22Rv1 (cell line): ENCODE measurements around the gene GANAB.

Experiments used
- ZFX ChIP-seq: fragments of 450-650 bp; IDR thresholded peaks from 2 replicates; pipeline ENCODE4 v1.6.1; 2017; ENCODE audit warnings: antibody characterized with exemption, borderline replicate concordance
- TF ChIP-seq, protein P1 (sequence below): fragments of 450-650 bp; IDR thresholded peaks from 2 replicates; pipeline ENCODE4 v1.5.1; 2017; ENCODE audit warnings: mild to moderate bottlenecking

DNA sequence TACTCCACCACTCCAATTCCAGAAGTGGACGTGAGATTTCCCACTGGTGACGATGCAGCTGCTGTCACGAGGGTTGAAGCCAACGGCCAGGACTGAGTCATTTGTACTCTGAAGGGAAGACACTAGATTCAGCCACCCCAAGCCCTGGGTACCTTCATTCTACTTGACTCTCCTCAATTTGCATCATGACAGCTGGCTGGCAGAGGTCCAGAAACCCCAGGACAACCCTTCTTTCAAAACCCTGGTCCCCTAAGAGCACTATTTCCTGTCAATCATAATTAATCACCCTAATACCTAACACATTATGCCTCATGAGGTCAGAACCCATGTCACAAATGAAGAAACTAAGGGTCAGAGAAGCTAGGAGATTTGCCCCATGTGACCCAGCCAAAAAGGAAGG is 38.7 kb downstream of the GANAB start:
- TF ChIP-seq, protein P1, sequence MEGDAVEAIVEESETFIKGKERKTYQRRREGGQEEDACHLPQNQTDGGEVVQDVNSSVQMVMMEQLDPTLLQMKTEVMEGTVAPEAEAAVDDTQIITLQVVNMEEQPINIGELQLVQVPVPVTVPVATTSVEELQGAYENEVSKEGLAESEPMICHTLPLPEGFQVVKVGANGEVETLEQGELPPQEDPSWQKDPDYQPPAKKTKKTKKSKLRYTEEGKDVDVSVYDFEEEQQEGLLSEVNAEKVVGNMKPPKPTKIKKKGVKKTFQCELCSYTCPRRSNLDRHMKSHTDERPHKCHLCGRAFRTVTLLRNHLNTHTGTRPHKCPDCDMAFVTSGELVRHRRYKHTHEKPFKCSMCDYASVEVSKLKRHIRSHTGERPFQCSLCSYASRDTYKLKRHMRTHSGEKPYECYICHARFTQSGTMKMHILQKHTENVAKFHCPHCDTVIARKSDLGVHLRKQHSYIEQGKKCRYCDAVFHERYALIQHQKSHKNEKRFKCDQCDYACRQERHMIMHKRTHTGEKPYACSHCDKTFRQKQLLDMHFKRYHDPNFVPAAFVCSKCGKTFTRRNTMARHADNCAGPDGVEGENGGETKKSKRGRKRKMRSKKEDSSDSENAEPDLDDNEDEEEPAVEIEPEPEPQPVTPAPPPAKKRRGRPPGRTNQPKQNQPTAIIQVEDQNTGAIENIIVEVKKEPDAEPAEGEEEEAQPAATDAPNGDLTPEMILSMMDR: no peak
- no peak for TF ChIP-seq ZFX
